ENCODE results near the gene EDC3.
"Not testable (repeated sequence)": the region's sequence is repeated elsewhere in the genome, so short reads cannot be mapped to it uniquely, and the experiment has no call there.

EDC3 gene

DNA sequence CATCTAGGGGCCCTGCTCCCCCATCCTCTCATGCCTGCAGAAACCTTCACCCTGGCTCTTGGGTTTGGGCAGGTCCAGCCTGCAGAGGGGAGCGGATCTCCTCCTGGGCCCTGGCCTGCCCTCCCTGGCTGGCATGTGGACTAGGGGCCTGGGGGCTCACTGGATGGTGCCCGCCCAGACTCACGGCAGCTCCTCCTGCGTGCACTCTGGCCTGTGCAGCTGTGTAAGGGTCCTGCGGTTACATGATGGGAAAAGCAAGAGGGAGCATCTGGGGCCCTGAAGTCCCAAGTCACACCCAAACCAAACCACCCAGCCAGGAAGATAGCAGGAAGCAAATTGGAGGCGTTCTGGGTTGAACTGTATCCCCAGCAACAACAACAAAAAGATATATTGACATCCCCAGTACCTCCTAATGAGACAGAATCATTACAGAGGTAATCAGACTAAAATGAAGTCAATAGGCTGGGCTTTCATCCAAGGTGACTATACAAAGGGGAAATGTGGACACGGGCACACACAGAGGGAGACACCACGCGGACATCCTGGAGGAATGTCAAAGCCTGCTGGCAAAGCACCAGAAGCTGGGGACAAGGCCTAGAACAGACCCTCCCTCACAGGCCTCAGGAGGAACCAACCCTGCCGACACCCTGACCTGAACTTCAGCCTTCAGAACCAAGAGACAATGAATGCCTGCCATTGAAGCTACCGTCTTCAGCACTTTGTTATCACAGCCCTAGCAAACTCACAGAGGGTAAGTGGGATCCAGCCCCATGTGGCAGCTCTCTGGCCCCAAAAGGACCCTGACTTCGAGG lies 90.6 kb downstream of the EDC3 start:
- no peak for DNase-seq

DNA sequence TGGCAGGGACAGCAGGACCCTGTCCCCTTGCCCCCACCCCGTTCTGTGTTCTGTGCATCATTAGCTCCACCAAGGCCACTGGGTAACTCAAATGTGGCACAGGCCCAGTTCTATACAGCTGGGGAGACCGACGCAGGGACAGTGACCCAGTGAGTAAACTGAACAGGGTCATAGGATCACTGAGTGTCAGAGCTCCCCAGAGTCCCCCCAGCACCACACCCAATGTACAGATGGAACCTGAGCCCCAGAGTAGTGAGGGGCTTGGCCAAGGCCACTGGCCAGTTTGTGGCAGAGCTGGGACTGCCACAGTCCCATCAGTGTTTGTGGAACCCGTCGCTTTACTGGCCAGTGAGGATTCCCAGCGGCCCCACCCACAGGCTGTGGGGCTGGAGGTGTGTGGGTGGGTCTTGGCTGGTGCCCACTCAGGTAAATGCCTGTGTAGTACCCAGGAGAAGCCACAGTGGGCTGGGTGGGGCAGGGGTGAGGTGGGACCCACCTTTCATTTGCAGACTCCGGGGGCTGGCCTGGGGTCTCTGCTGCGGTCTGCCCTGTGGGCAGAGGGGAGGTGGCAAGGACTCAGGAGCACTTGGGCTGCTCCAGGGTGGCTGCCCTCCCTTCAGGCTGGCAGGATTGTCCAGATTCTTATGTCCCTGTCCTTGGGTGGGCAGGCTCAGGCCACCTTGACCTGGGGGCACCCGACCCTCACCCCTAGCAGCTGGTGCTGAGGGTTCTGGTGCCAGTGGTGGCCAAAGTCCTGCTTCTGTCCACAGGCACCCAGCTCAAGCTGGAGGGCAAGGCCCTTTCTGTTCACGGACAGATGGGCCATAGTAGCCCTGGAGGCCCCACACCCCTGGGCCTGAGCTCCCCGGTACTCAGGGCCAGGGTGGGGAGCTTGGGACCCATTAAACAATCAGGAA lies 91.8 kb downstream of the EDC3 start:
- no peak for DNase-seq

DNA sequence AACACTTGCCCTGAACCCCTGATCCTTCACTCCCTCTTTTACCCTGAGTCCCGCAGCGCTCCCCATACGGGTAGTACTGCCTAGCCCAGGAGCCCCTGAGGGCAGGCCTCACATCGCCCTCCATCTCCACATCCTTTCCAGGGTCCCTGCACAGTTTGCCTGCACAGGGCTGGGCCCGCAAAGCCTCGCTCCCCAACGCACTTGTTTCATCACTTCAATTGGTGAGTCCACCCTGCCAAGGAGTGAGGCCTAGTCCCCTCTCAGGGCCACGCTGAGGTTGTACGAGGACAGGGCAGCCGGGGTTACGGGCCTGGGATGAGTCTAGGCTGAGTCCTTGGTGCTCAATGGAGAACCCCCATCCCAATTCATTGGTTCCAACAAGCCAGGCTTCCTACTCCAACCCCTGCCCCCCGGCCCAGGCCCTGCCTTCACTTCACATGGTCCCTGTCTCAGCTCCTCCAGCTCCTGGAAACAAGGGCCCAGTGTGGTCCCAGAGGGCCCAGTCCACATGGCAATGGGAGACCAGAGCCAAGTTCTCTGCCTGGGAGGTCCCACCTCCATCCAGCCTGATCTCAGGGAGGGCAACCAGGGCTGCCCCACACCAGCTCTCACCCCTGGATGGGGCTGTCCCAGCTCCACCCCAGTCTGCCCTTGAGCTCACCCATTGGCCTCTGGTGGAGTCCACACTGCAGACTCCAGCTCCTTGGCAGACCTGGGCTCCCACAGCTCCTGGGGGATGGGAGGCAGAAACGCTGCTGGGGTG lies 92.6 kb downstream of the EDC3 start:
- no peak for DNase-seq

GRCh38 chr15:74599156-74599555 lies 96.7 kb downstream of the EDC3 start:
- DNase-seq: no peak

DNA sequence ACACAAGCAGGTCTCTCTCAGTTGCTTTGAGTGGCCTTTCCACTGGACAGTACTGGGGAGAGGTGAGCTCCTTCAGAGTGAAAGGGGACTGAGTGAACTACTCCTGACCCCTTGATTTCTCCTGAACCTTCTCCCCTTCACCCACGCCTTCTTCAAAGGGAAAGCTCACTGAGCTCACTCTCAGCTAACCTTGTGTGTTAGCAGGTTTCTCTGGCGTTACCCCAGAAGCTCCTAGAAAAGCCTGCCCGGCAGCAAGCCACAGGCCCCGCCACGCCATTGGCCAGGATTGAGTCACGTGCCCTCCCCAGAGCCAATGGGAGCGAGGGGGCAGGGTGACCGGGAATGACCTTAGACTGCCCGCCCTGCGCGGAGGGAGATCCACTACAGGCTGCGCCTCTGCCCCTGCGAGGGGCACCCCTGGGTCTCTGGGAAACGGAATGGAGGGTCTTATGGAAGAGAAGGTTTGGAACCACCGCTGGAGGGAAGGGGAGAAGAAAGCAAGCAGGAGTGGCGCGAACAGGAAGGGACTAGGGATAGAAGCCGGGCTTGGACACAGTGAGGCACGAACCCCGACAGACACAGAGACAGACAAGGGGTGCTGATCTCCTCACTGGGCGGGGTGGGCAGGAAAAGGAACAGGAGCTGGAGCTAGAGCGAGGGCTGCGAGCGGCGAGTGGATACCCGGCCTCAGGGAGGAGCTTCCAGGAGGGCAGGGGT lies 97.5 kb downstream of the EDC3 start:
- peak; percentile 91 for DNase-seq

GRCh38 chr15:74597146-74597705 lies 98.6 kb downstream of the EDC3 start:
- not testable (repeated sequence) for DNase-seq

DNA sequence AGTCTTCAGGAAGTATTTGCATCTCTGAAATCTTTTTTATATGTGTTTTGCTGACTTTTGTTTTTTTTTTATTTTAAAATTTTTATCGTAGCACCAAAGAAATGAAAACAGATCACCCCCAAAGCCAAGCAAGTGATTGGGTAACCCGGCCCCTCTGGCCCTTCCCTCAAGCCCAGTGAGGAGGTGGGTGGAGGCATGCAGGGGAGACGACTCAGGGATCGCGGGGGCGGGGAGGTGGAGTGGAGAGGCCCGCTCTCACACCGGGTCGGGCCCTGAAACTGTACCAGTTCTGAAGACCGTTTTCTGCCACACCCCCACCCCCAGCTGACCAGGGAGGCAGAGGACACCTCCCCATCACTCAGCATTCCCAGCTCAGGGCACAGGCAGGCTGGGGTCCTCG lies 99.1 kb downstream of the EDC3 start:
- not testable (repeated sequence) for DNase-seq

GRCh38 chr15:74595271-74595670 lies 100.6 kb downstream of the EDC3 start:
- DNase-seq: no peak

GRCh38 chr15:74594455-74594854 lies 101.4 kb downstream of the EDC3 start:
- no peak for DNase-seq

DNA sequence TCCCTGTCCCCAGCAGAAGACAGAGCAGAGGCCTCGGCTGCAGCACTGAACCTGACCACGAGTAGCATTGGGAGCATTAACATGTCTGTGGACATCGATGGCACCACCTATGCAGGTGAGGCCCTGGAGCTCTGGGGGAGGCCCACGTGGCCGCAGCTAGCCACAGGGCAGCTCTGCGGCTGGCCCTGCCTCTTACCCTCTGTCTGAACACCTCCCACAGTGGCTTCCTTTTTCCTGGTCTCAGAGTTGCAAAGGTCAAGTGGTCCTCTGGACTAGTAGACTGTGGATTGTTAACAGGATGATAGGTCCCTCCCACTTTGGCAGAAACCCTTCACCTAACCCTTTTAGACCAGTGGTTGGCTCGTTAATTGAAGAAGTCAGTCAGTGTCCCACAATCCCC lies 102.7 kb downstream of the EDC3 start:
- peak; percentile 86 for DNase-seq

- no peak for DNase-seq
Measured at GRCh38 chr15:74592222-74592621, 103.6 kb downstream of the EDC3 start.

GRCh38 chr15:74589826-74590225 lies 106.0 kb downstream of the EDC3 start:
- DNase-seq: no peak

DNA sequence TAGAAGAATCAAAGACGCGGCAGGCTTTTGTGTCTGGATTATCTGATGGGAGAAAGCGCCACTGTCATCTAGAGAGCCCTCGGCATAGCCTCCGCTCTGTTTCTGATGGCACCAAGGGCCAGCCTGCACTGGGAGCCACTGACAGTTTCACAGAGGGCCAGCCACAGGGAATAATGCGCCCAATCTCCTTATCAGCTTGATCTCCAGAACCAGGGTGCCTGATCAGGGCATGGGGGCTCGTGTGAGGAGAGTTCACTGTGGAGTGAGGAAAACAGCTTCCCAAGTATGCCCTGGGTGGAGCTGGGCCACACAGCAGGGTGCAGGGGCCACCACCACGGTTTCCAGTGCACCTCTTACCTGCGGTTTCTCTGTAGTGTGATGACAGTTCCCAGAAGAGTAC lies 110.0 kb downstream of the EDC3 start:
- no peak for DNase-seq

DNA sequence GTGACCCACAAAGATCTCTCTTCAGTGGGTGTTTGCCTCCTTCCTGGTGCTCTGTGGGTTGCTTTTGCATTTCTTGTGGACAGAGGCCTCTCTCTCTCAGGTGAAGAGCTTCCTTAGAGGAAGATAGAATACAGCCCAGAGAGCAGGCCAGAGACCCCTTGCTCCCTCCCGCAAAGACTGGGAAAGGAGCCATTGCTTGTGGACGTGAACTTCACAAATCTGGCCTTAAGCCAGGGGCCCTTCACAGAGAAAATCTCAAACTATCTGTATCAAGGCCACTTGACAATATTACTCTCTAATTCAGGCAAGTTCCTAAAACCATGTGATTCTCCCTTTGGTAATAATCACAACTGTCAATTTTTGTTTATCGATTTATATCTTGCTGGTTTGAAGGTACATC lies 110.6 kb downstream of the EDC3 start:
- no peak for DNase-seq

- DNase-seq: no peak
Measured at GRCh38 chr15:74584779-74585178, 111.0 kb downstream of the EDC3 start.

- DNase-seq: no peak
Measured at GRCh38 chr15:74584204-74584603, 111.6 kb downstream of the EDC3 start.

Data from DMS53 (cell line).